ENCODE measurements around the gene BRINP1.

The BRINP1 gene

DNA sequence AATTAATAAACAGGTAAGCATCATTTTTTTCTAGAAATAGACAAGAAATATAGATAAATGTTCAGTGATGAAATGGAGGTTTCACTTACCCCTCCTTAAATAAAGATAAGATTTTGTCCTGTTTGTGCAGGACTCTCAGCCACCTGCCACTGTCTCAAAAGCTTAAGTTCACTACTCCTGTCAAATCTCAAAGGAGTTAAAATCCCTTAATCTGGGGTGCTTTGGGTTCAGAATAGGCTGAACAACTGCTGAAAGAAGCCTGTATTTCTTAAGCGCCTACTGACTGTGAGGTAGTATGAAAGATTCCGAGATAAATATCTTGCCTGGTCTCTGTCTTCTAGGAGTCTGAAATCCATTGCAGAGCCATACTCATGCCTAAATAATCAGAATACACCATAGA lies 3.7 kb upstream of the BRINP1 start:
- DNase-seq (ENCODE audit: low spot score) (no peak), ATAC-seq (ENCODE audit: low read depth) (no peak)
- H3K4me1 ChIP-seq (ENCODE audit: insufficient read depth, poor library complexity, severe bottlenecking) = no peaks in the 10 kb centered on the region
- H3K27me3 ChIP-seq (ENCODE audit: insufficient read depth, poor library complexity, severe bottlenecking) = peaks cover 27% of the 10 kb centered on the region
- H3K36me3 ChIP-seq (ENCODE audit: low read depth) = no peaks in the 10 kb centered on the region
- H3K9me3 ChIP-seq (ENCODE audit: severe bottlenecking) = no peaks in the 10 kb centered on the region
- no peak overlapping the region for H3K4me3 ChIP-seq (ENCODE audit: severe bottlenecking)
- H3K27ac ChIP-seq (ENCODE audit: poor library complexity, severe bottlenecking) = no peak overlapping the region
- TF ChIP-seq, protein P1, sequence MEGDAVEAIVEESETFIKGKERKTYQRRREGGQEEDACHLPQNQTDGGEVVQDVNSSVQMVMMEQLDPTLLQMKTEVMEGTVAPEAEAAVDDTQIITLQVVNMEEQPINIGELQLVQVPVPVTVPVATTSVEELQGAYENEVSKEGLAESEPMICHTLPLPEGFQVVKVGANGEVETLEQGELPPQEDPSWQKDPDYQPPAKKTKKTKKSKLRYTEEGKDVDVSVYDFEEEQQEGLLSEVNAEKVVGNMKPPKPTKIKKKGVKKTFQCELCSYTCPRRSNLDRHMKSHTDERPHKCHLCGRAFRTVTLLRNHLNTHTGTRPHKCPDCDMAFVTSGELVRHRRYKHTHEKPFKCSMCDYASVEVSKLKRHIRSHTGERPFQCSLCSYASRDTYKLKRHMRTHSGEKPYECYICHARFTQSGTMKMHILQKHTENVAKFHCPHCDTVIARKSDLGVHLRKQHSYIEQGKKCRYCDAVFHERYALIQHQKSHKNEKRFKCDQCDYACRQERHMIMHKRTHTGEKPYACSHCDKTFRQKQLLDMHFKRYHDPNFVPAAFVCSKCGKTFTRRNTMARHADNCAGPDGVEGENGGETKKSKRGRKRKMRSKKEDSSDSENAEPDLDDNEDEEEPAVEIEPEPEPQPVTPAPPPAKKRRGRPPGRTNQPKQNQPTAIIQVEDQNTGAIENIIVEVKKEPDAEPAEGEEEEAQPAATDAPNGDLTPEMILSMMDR (IDR thresholded peaks at IDR 0.05; ENCODE audit: poor library complexity, severe bottlenecking) = no peak

DNA sequence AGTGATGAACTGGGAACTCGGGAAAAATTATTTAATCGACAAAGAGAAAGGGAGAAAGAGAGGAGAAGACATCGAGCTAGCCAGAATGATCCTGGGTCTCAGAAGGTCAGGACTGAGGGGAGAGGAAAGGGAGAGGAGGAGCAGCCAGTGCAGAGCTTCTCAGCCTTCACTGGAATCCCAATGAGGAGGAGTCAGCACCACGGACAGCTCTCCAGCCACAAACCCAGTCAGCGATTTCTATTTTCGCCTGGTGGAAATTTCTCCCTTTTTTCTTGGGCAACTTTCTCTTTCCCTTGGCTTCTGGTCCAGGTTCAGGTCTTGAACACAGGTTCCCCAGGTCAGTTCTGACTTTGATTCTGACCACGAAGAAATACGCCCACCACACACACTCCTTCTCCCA lies 1.6 kb upstream of the BRINP1 start:
- DNase-seq (ENCODE audit: low spot score) (no peak), ATAC-seq (ENCODE audit: low read depth) (peak; percentile 38; the same call in 1 of the 3 replicates)
- no peak overlapping the region for H3K27ac ChIP-seq (ENCODE audit: poor library complexity, severe bottlenecking)
- H3K36me3 ChIP-seq (ENCODE audit: low read depth) = no peaks in the 10 kb centered on the region
- TF ChIP-seq, protein P1 (IDR thresholded peaks at IDR 0.05; ENCODE audit: poor library complexity, severe bottlenecking) = no peak
- H3K9me3 ChIP-seq (ENCODE audit: severe bottlenecking) = no peaks in the 10 kb centered on the region
- H3K4me1 ChIP-seq (ENCODE audit: insufficient read depth, poor library complexity, severe bottlenecking) = no peaks in the 10 kb centered on the region
- H3K4me3 ChIP-seq (ENCODE audit: severe bottlenecking) = no peak overlapping the region
- peaks cover 38% of the 10 kb centered on the region for H3K27me3 ChIP-seq (ENCODE audit: insufficient read depth, poor library complexity, severe bottlenecking)

DNA sequence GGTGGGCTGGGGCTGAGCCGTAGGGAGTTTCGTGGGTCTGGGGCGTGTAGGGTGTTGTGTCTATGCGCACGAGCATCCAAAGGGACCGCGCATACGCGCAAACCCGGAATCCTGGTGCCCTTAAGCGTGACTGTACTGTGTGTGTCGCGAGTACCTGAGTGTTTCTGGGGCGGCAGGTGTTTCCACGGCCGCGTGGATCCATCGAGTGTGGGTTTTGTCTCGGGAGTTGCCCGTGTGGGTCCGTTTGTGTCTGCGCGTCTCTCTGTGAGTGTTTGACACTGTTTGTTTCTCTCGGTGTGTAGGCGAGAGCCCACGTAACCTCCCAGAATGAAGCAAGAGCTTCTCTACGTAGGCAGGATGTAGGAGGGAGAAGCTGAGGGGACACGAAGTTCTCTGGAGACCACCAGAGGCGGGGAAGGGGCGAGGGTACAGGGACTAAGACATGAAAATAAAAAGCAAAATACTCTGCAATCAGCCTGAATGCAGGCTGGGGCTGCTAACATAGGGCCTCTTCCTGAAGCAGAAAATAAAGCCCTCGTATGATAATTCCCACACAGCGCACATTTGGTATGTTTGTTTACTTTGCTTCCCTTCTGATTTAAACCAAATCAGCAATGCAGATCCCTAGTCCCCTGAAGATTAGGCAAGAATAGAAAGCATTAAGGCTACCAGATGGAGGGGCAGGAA lies 588 bp upstream of the BRINP1 start:
- H3K9me3 ChIP-seq (ENCODE audit: severe bottlenecking) = no peaks in the 10 kb centered on the region
- no peaks in the 10 kb centered on the region for H3K36me3 ChIP-seq (ENCODE audit: low read depth)
- peak overlapping the region; percentile 24 for H3K4me3 ChIP-seq (ENCODE audit: severe bottlenecking)
- DNase-seq (ENCODE audit: low spot score) (no peak), ATAC-seq (ENCODE audit: low read depth) (no peak)
- peaks cover 39% of the 10 kb centered on the region for H3K27me3 ChIP-seq (ENCODE audit: insufficient read depth, poor library complexity, severe bottlenecking)
- no peak overlapping the region for H3K27ac ChIP-seq (ENCODE audit: poor library complexity, severe bottlenecking)
- H3K4me1 ChIP-seq (ENCODE audit: insufficient read depth, poor library complexity, severe bottlenecking) = no peaks in the 10 kb centered on the region
- TF ChIP-seq, protein P1 (IDR thresholded peaks at IDR 0.05; ENCODE audit: poor library complexity, severe bottlenecking) = no peak

DNA sequence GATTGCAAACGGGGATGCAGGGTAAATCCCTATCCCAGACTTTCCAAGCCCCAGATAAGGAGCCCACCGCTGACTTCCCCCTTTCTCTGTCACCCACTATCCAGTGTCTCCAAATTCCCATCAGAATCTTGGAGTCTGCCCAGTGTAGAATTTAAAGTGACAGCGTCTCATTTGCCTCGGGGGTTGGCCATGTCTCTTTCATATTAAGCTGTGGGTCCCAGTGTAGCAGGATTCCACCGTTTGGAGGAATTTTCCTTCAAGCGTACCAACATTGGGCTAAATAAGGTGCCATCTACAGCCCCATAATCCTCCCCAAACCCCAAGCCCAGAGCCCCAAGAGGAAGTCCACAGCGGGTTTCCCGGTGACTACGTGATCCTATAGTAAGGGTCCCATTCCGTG lies 1.1 kb downstream of the BRINP1 start:
- DNase-seq (ENCODE audit: low spot score) (no peak), ATAC-seq (ENCODE audit: low read depth) (no peak)
- no peak overlapping the region for H3K4me3 ChIP-seq (ENCODE audit: severe bottlenecking)
- H3K36me3 ChIP-seq (ENCODE audit: low read depth) = no peaks in the 10 kb centered on the region
- H3K9me3 ChIP-seq (ENCODE audit: severe bottlenecking) = no peaks in the 10 kb centered on the region
- no peaks in the 10 kb centered on the region for H3K4me1 ChIP-seq (ENCODE audit: insufficient read depth, poor library complexity, severe bottlenecking)
- peaks cover 39% of the 10 kb centered on the region for H3K27me3 ChIP-seq (ENCODE audit: insufficient read depth, poor library complexity, severe bottlenecking)
- no peak overlapping the region for H3K27ac ChIP-seq (ENCODE audit: poor library complexity, severe bottlenecking)
- TF ChIP-seq, protein P1 (IDR thresholded peaks at IDR 0.05; ENCODE audit: poor library complexity, severe bottlenecking) = no peak

DNA sequence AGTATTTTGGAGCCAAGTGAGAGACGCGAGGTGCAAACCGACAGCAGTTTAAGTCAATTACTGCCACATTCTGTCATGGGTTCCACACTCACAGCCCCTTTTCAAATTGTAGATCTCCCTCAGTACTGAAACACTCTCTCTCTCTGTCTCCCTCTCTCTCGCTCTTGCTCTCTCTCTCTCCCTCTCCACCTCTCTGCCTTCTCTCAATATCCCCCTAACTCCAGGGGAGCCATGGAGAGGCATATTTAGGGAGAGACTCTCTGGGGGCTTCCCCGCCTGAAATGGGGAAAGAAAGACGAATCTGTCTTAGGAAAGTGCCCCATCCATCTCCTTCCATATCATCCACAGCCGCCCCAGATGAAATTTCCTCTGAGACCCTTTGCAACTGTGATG lies 1.6 kb downstream of the BRINP1 start:
- Histone ChIP-seq H3K36me3 (ENCODE audit: low read depth) (no peaks in the 10 kb centered on the region), H3K4me3 (ENCODE audit: severe bottlenecking) (no peak overlapping the region), H3K9me3 (ENCODE audit: severe bottlenecking) (no peaks in the 10 kb centered on the region), H3K27ac (ENCODE audit: poor library complexity, severe bottlenecking) (no peak overlapping the region), H3K4me1 (ENCODE audit: insufficient read depth, poor library complexity, severe bottlenecking) (no peaks in the 10 kb centered on the region), H3K27me3 (ENCODE audit: insufficient read depth, poor library complexity, severe bottlenecking) (peaks cover 39% of the 10 kb centered on the region)
- DNase-seq (ENCODE audit: low spot score) (no peak), ATAC-seq (ENCODE audit: low read depth) (no peak)
- TF ChIP-seq, protein P1 (IDR thresholded peaks at IDR 0.05; ENCODE audit: poor library complexity, severe bottlenecking) = no peak

Measured in RWPE2 (cell line).